ENCODE results near the gene LRRC59.
"Not testable (repeated sequence)": the region's sequence is repeated elsewhere in the genome, so short reads cannot be mapped to it uniquely, and the experiment has no call there.

LRRC59 gene

DNA sequence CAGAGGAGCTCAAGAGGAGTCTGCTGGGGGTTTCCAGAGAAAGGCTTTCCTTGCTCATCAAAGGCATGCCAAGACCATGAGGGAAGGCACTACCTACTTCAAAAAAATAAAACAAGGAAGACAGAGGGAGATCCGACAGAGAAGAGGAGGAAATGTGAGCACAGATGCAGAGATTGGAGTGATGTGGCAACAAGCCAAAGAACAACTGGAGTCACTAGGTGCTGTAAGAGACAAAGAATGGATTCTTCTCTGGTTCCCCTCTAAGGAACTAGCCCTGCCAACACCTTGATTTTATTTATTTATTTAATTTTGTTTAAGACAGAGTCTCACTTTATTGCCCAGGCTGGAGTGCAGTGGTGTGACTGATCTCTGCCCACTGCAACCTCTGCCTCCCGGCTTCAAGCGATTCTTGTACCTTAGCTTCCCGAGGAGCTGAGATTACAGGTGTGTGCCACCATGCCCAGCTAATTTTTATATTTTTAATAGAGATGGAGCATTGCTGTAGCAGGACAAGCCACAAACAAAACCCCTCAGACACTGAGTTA lies 14.9 kb upstream of the LRRC59 start:
- no peak overlapping the region for H3K27ac ChIP-seq
- TF ChIP-seq CTCF (IDR thresholded peaks at IDR 0.05), result no peak
- peaks cover 0 to 4% of the 10 kb centered on the region in 2 donors for H3K27me3 ChIP-seq
- H3K4me3 ChIP-seq, result no peak overlapping the region
- no peak for DNase-seq
- no peaks in the 10 kb centered on the region for H3K36me3 ChIP-seq
- intact Hi-C loops (cut with DNase I; ENCODE audit: low total_unique reads), result no loop called here
- no peaks in the 10 kb centered on the region for H3K9me3 ChIP-seq
- H3K4me1 ChIP-seq, result no peaks in the 10 kb centered on the region

DNA sequence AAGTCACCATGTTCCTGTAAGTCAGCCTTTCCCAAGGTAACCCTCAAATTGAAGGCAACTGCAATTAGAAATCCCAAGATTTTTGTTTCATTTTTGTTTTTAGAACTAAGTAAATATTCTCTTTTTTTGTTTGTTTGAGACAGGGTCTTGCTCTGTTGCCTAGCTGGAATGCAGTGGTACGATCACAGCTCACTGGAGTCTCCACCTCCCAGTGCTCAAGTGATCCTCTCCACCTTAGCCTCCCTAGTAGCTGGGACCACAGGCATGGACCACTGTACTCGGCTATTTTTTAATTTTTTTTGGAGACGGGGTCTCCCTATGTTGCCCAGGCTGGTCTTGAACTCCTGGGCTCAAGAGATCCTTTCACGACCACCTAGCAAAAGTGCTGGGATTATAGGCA lies 10.6 kb upstream of the LRRC59 start:
- intact Hi-C loops (cut with DNase I; ENCODE audit: low total_unique reads), result no loop called here
- Histone ChIP-seq H3K4me1 (no peaks in the 10 kb centered on the region), H3K27ac (no peak overlapping the region), H3K27me3 (peaks cover 0 to 24% of the 10 kb centered on the region in 2 donors), H3K4me3 (no peak overlapping the region), H3K36me3 (no peaks in the 10 kb centered on the region), H3K9me3 (no peaks in the 10 kb centered on the region)
- DNase-seq, result no peak
- TF ChIP-seq CTCF (IDR thresholded peaks at IDR 0.05), result no peak

GRCh38 chr17:50406578-50406977 lies 9.3 kb upstream of the LRRC59 start:
- Histone ChIP-seq H3K27me3 (peaks cover 0 to 24% of the 10 kb centered on the region in 2 donors), H3K4me3 (no peak overlapping the region), H3K9me3 (no peaks in the 10 kb centered on the region), H3K4me1 (no peaks in the 10 kb centered on the region), H3K36me3 (no peaks in the 10 kb centered on the region), H3K27ac (no peak overlapping the region)
- no peak for DNase-seq
- TF ChIP-seq CTCF (IDR thresholded peaks at IDR 0.05), result no peak
- intact Hi-C loops (cut with DNase I; ENCODE audit: low total_unique reads), result no loop called here

GRCh38 chr17:50405351-50405750 lies 8.0 kb upstream of the LRRC59 start:
- H3K4me1 ChIP-seq; H3K9me3 ChIP-seq; H3K4me3 ChIP-seq; H3K36me3 ChIP-seq; DNase-seq; intact Hi-C loops (cut with DNase I; ENCODE audit: low total_unique reads); H3K27ac ChIP-seq: not testable (repeated sequence)
- peaks cover 0 to 24% of the 10 kb centered on the region in 2 donors for H3K27me3 ChIP-seq

- H3K36me3 ChIP-seq; intact Hi-C loops (cut with DNase I; ENCODE audit: low total_unique reads); H3K27me3 ChIP-seq; H3K4me3 ChIP-seq; H3K27ac ChIP-seq; DNase-seq; H3K9me3 ChIP-seq: not testable (repeated sequence)
- peaks cover 0 to 25% (median 18%) of the 10 kb centered on the region in 4 donors for H3K4me1 ChIP-seq
Observed at GRCh38 chr17:50399591-50399990, 2.3 kb upstream of the LRRC59 start.

- H3K4me3 ChIP-seq; H3K27ac ChIP-seq; H3K9me3 ChIP-seq; H3K27me3 ChIP-seq; DNase-seq; intact Hi-C loops (cut with DNase I; ENCODE audit: low total_unique reads): not testable (repeated sequence)
- Histone ChIP-seq H3K36me3 (peaks cover 13 to 14% (median 14%) of the 10 kb centered on the region in 3 donors), H3K4me1 (peaks cover 0 to 25% (median 19%) of the 10 kb centered on the region in 4 donors)
Observed at GRCh38 chr17:50398672-50399071, 1.3 kb upstream of the LRRC59 start.

DNA sequence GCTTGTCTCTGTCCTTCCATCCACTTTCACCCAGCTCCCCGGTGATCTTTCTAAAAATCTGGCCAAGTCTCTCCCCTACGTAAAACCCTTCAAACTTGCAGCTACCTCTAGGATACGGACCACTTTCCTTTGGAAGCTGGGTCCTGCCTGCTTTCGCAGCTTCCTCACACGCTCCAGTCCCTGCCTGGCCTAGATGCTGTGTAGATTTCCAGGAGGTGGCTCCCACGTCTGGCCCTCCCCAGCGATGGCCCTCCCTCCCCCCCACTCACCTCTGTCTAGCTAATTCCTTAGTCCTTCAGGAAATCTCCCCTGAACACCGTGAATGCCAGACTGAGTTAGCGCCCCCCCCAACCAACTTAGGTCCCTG lies 579 bp upstream of the LRRC59 start:
- Histone ChIP-seq H3K4me1 (peaks cover 0 to 25% (median 19%) of the 10 kb centered on the region in 4 donors), H3K27ac (peak overlapping the region in 1 of 2 donors; percentile 82), H3K4me3 (peak overlapping the region; percentile 81 to 94), H3K9me3 (no peaks in the 10 kb centered on the region), H3K27me3 (no peaks in the 10 kb centered on the region), H3K36me3 (peaks cover 21 to 22% (median 21%) of the 10 kb centered on the region in 3 donors)
- no peak for DNase-seq
- intact Hi-C loops (cut with DNase I; ENCODE audit: low total_unique reads), result no loop called here
- no peak for TF ChIP-seq CTCF (IDR thresholded peaks at IDR 0.05)

Measured in tibial artery (tissue), 4 donors.